Measurements from ENCODE around the gene GID8. TPM values are rescaled to one million over a fixed set of nuclear protein-coding genes. Genes with fewer than 3 reads are reported as not detected.

GID8 gene
- total and polyA plus RNA-seq, 2 experiments from 2014 or later: 41.8 to 106 TPM

DNA sequence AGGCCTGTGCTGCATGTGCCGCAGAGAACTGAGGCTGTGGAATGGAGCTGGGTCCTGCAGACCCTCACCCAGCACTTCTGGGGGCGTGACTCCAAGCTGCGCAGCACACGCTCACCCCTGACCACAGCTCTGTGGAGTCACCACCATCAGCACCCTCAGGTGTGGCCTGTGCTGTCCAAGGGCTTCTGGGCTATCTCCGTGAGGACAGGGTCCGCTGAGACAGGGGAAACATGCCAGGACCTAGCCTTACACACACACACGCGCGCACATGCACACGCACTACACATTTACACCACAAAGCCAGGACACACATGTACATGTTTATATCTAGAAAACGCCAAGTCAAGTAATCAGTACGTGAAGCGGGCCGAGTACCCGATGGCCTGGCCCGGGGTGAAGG, 49.5 kb upstream of the GID8 start (continued):
- no peak for TF ChIP-seq ZNF462 (CRISPR knock-in tag; IDR thresholded peaks at IDR 0.05)
- TF ChIP-seq EZH2 (IDR thresholded peaks at IDR 0.05; ENCODE audit: low read depth, unreplicated experiment): no peak
- TF ChIP-seq CTCF (conservative IDR thresholded peaks at IDR 0.05; ENCODE audit: low read depth in 2 of 2): no peak

DNA sequence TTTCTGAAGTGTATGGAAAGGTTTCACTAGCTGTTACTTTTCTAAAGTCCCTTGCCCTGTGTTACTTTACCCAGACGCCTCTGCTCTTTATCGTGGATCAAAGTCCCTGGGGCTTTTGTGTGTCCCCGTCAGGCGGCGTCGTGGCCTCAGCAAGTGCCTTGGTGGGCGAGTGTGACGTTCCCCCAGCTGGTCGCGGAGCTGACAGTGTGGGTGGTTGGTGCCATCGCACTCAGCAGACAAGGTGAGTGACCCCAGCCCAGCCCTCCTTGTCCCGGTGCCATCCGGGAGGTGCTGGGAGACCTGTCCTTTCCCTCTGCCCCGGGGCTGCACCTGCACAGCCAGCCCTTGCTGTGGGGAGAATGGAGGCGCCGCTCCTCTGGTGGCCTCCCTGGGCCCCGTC, 49.0 kb upstream of the GID8 start:
- Histone ChIP-seq H3K4me3 (no peak overlapping the region), H3K4me2 (no peak overlapping the region), H4K20me1 (replicated peaks; ENCODE audit: insufficient read depth) (peaks cover 23% of the 10 kb centered on the region), H3F3A (replicated peaks; ENCODE audit: low read depth) (peaks cover 90% of the 10 kb centered on the region), H2AFZ (no peak overlapping the region), H3K36me3 (ENCODE audit: insufficient read depth) (peaks cover 67% of the 10 kb centered on the region), H3K4me1 (ENCODE audit: insufficient read depth) (peaks cover 18% of the 10 kb centered on the region), H3K27ac (ENCODE audit: low read depth) (no peak overlapping the region), H3K27me3 (ENCODE audit: insufficient read depth) (no peaks in the 10 kb centered on the region), H3K79me2 (replicated peaks; ENCODE audit: insufficient read depth) (no peaks in the 10 kb centered on the region), H3K9me2 (ENCODE audit: insufficient read depth) (no peaks in the 10 kb centered on the region)
- Mint-ChIP-seq H3K27ac (no peak overlapping the region), H3K9me3 (no peaks in the 10 kb centered on the region), H3K27me3 (ENCODE audit: insufficient read depth, low read depth, poor library complexity) (peaks cover 19% of the 10 kb centered on the region), H3K36me3 (ENCODE audit: low read depth) (peaks cover 79% of the 10 kb centered on the region), H3K4me3 (no peak overlapping the region), H3K4me1 (peaks cover 34% of the 10 kb centered on the region)
- TF ChIP-seq EZH2 (IDR thresholded peaks at IDR 0.05; ENCODE audit: low read depth, unreplicated experiment) (no peak), POLR2AphosphoS5 (IDR thresholded peaks at IDR 0.05; ENCODE audit: low read depth) (no peak), ETS1 (IDR thresholded peaks at IDR 0.05) (no peak), CTCF (conservative IDR thresholded peaks at IDR 0.05; ENCODE audit: low read depth in 2 of 2) (no peak), CREB1 (CRISPR knock-in tag; IDR thresholded peaks at IDR 0.05; ENCODE audit: low read depth) (no peak), ZNF114 (CRISPR knock-in tag; IDR thresholded peaks at IDR 0.05) (no peak), ZNF331 (CRISPR knock-in tag; IDR thresholded peaks at IDR 0.05; ENCODE audit: low read depth) (no peak), STAT1 (IDR thresholded peaks at IDR 0.05; ENCODE audit: unreplicated experiment) (no peak)
- TF ChIP-seq, protein P1, sequence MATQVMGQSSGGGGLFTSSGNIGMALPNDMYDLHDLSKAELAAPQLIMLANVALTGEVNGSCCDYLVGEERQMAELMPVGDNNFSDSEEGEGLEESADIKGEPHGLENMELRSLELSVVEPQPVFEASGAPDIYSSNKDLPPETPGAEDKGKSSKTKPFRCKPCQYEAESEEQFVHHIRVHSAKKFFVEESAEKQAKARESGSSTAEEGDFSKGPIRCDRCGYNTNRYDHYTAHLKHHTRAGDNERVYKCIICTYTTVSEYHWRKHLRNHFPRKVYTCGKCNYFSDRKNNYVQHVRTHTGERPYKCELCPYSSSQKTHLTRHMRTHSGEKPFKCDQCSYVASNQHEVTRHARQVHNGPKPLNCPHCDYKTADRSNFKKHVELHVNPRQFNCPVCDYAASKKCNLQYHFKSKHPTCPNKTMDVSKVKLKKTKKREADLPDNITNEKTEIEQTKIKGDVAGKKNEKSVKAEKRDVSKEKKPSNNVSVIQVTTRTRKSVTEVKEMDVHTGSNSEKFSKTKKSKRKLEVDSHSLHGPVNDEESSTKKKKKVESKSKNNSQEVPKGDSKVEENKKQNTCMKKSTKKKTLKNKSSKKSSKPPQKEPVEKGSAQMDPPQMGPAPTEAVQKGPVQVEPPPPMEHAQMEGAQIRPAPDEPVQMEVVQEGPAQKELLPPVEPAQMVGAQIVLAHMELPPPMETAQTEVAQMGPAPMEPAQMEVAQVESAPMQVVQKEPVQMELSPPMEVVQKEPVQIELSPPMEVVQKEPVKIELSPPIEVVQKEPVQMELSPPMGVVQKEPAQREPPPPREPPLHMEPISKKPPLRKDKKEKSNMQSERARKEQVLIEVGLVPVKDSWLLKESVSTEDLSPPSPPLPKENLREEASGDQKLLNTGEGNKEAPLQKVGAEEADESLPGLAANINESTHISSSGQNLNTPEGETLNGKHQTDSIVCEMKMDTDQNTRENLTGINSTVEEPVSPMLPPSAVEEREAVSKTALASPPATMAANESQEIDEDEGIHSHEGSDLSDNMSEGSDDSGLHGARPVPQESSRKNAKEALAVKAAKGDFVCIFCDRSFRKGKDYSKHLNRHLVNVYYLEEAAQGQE (IDR thresholded peaks at IDR 0.05; ENCODE audit: unreplicated experiment): no peak
- no peak for DNase-seq (ENCODE audit: low spot score)
- ATAC-seq: no peak

All from GM23338 (cell line).